Retinal pigment epithelial cell (primary cell): Measurements from ENCODE around the gene STUB1.

Source experiments
- DNase-seq: peaks from one replicate; pipeline ENCODE4 v3.0.0-alpha.2; 2010; ENCODE audit warnings: low read depth
- H3K4me3 ChIP-seq: 2 replicates; pipeline ENCODE4 v1.5.1; 2011; ENCODE audit warnings: mild to moderate bottlenecking, low read length, control low read depth, moderate library complexity
- CTCF ChIP-seq: conservative IDR thresholded peaks from 2 replicates; pipeline ENCODE4 v1.5.1; 2011; ENCODE audit warnings: low read depth, low read length, control low read depth, inconsistent platforms

Gene STUB1

GRCh38 chr16:667780-668518 is 12.3 kb upstream of the STUB1 start, which contains the start of gene RHOT2:
RHOT2 (plus strand) TSS chr16:668132; CDS start chr16:668200, 68 bp downstream.
- H3K4me3 ChIP-seq: peak within 1 kb of the TSS; percentile 82
- TF ChIP-seq CTCF: peak; percentile 60
- peak; percentile 39 for DNase-seq

DNA sequence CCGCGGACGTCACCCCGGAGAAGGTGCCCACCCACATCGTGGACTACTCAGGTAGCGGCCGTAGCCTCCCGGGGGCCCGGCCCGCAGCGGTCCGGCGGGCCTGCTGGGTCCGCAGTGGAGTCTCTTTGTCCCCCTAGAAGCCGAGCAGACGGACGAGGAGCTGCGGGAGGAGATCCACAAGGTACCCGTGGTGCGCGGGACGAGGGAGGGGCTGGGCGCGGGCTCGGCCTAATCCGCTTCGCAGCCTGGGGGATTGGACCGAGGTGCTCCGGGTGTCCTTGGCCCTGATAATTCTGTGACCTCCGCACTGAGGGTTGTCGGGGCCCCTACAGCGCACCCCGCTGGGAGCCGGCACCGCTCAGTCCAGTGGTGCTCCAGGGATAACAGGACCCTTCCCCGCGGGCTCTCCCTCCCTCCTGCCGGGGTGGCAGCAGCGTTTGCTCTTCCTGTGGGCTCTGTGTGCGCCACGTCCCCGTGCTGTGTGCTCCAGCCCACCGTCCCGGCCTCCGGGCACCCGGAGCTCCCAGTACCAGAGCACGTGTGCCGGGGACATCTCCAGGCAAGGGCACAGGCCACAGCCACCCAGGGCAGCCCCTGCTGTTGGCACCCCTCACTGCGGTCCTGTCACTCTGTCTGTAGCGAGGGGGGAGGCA is 11.6 kb upstream of the STUB1 start:
- H3K4me3 ChIP-seq: peak overlapping the region; percentile 82
- no peak for DNase-seq
- no peak for TF ChIP-seq CTCF

GRCh38 chr16:669666-670065 is 10.5 kb upstream of the STUB1 start:
- DNase-seq: no peak
- H3K4me3 ChIP-seq: no peak overlapping the region
- TF ChIP-seq CTCF: no peak

GRCh38 chr16:670485-671352 is 9.5 kb upstream of the STUB1 start:
- no peak overlapping the region for H3K4me3 ChIP-seq
- no peak for DNase-seq
- TF ChIP-seq CTCF: no peak

GRCh38 chr16:671353-672131 is 8.7 kb upstream of the STUB1 start:
- DNase-seq: no peak
- H3K4me3 ChIP-seq: no peak overlapping the region
- TF ChIP-seq CTCF: no peak

- H3K4me3 ChIP-seq: no peak overlapping the region
- DNase-seq: no peak
- TF ChIP-seq CTCF: no peak
Observed at GRCh38 chr16:672371-672770, 7.8 kb upstream of the STUB1 start.
